ENCODE data around the gene C9orf152.
"Not testable (repeated sequence)": the region's sequence is repeated elsewhere in the genome, so short reads cannot be mapped to it uniquely, and the experiment has no call there.

Gene C9orf152

DNA sequence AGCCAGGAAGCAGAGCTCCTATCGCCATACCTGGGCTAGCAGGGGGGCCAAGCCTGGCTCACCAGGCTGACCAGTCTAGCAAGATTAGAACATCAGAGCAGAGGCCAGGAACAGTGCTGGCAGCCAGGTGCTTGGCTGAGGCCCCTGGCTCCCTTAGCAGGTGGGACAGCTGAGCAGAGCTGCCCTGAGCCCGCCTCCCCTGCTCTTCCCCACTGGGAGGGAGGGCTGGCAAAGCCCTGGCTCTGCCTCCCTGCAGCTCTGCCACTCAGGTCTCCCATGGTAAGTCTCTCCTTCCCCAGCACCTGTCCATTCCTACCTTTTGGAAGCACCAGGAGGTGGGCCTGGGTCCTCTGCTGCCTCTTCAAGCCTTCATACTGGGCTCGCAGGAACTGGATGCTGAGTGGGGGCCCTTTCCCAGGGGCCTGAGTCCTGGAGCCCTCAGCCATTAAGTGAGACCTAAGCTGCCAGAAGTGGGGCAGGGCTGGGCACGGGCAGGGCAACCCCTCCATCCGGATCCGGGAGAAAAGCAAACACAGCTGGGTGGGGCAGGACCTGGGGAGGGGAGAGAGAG, 803 bp downstream of the C9orf152 start:
- Histone ChIP-seq H3K23ac (ENCODE audit: low read depth, low read length, poor library complexity) (no peak overlapping the region), H3K79me1 (ENCODE audit: low read depth, low read length) (no peaks in the 10 kb centered on the region), H3K4me2 (ENCODE audit: insufficient read depth, low read length, poor library complexity, severe bottlenecking) (no peak overlapping the region), H3K9ac (ENCODE audit: low read depth, low read length, poor library complexity) (no peak overlapping the region), H2BK5ac (ENCODE audit: low read length) (no peak overlapping the region), H3K36me3 (replicated peaks in 1 of 2; ENCODE audit: control insufficient read depth in 2 of 2, insufficient read depth in 2 of 2, low read length in 2 of 2) (no peaks in the 10 kb centered on the region), H3K27me3 (ENCODE audit: control insufficient read depth in 3 of 3, insufficient read depth in 3 of 3, low read depth in 1 of 3, low read length in 3 of 3) (peaks cover 0 to 38% (median 0%) of the 10 kb centered on the region in 3 experiments), H3K27ac (replicated peaks; ENCODE audit: low read length) (no peak overlapping the region), H3K4me3 (ENCODE audit: low read length in 2 of 2) (no peak overlapping the region), H4K91ac (ENCODE audit: low read depth, low read length, poor library complexity) (no peak overlapping the region), H2AK5ac (ENCODE audit: low read depth, low read length) (no peak overlapping the region), H2BK12ac (ENCODE audit: low read length) (no peak overlapping the region), H3K18ac (ENCODE audit: low read length) (no peak overlapping the region), H4K8ac (ENCODE audit: low read depth, low read length) (no peak overlapping the region), H3K4ac (ENCODE audit: low read length) (no peak overlapping the region), H2AFZ (ENCODE audit: low read length) (no peak overlapping the region), H3K14ac (ENCODE audit: low read length) (no peak overlapping the region), H3K9me3 (replicated peaks in 1 of 2; ENCODE audit: control insufficient read depth in 2 of 2, insufficient read depth in 1 of 2, low read depth in 1 of 2, low read length in 2 of 2) (no peaks in the 10 kb centered on the region), H2BK15ac (ENCODE audit: low read length) (no peak overlapping the region), H2BK120ac (ENCODE audit: low read depth, low read length) (no peak overlapping the region), H3K4me1 (ENCODE audit: control insufficient read depth in 2 of 2, insufficient read depth in 1 of 2, low read depth in 1 of 2, low read length in 2 of 2) (no peaks in the 10 kb centered on the region)
- DNase-seq (ENCODE audit: low spot score): no peak
- WGBS, 2 donors (ENCODE audit: extremely low coverage in 2 of 2, insufficient read length in 2 of 2, insufficient replicate concordance in 1 of 2): no CpG with 5 or more reads among the region's 6 CpGs

DNA sequence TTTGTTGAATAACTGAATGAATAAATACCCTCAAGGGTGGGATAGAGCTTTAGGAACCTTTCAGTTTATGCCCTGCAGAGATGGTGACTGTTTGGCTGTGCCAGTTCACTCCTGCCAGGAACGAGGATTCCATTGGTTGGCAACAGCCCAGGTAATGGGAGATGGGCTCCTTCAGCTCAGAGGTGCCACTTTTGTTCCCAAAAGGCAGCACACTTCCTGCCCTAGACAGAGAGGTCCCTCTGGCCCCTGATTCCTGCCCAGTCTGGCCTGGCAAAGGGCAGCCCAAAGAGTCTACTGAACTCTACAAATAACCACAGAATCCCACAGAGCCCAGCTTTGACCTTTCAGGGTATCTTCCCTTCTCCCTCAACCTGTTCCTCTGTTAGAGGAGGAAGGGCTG, 1.6 kb downstream of the C9orf152 start:
- no CpG with 5 or more reads among the region's 1 CpG for WGBS, 2 donors (ENCODE audit: extremely low coverage in 2 of 2, insufficient read length in 2 of 2, insufficient replicate concordance in 1 of 2)
- H3K9me3 ChIP-seq (replicated peaks in 1 of 2; ENCODE audit: control insufficient read depth in 2 of 2, insufficient read depth in 1 of 2, low read depth in 1 of 2, low read length in 2 of 2): no peaks in the 10 kb centered on the region
- H2AK5ac ChIP-seq (ENCODE audit: low read depth, low read length): no peak overlapping the region
- H4K8ac ChIP-seq (ENCODE audit: low read depth, low read length): no peak overlapping the region
- H3K4me3 ChIP-seq (ENCODE audit: low read length in 2 of 2): no peak overlapping the region
- H3K79me1 ChIP-seq (ENCODE audit: low read depth, low read length): no peaks in the 10 kb centered on the region
- H3K23ac ChIP-seq (ENCODE audit: low read depth, low read length, poor library complexity): no peak overlapping the region
- H2BK5ac ChIP-seq (ENCODE audit: low read length): no peak overlapping the region
- no peak overlapping the region for H2BK12ac ChIP-seq (ENCODE audit: low read length)
- H3K9ac ChIP-seq (ENCODE audit: low read depth, low read length, poor library complexity): no peak overlapping the region
- H3K4me2 ChIP-seq (ENCODE audit: insufficient read depth, low read length, poor library complexity, severe bottlenecking): no peak overlapping the region
- peak overlapping the region; percentile 15 for H3K18ac ChIP-seq (ENCODE audit: low read length)
- H2BK120ac ChIP-seq (ENCODE audit: low read depth, low read length): no peak overlapping the region
- H2AFZ ChIP-seq (ENCODE audit: low read length): no peak overlapping the region
- no peak overlapping the region for H3K27ac ChIP-seq (replicated peaks; ENCODE audit: low read length)
- peaks cover 0 to 38% (median 0%) of the 10 kb centered on the region in 3 experiments for H3K27me3 ChIP-seq (ENCODE audit: control insufficient read depth in 3 of 3, insufficient read depth in 3 of 3, low read depth in 1 of 3, low read length in 3 of 3)
- H2BK15ac ChIP-seq (ENCODE audit: low read length): no peak overlapping the region
- H3K4me1 ChIP-seq (ENCODE audit: control insufficient read depth in 2 of 2, insufficient read depth in 1 of 2, low read depth in 1 of 2, low read length in 2 of 2): no peaks in the 10 kb centered on the region
- no peak overlapping the region for H3K4ac ChIP-seq (ENCODE audit: low read length)
- no peaks in the 10 kb centered on the region for H3K36me3 ChIP-seq (replicated peaks in 1 of 2; ENCODE audit: control insufficient read depth in 2 of 2, insufficient read depth in 2 of 2, low read length in 2 of 2)
- H3K14ac ChIP-seq (ENCODE audit: low read length): no peak overlapping the region
- no peak for DNase-seq (ENCODE audit: low spot score)
- H4K91ac ChIP-seq (ENCODE audit: low read depth, low read length, poor library complexity): no peak overlapping the region

DNA sequence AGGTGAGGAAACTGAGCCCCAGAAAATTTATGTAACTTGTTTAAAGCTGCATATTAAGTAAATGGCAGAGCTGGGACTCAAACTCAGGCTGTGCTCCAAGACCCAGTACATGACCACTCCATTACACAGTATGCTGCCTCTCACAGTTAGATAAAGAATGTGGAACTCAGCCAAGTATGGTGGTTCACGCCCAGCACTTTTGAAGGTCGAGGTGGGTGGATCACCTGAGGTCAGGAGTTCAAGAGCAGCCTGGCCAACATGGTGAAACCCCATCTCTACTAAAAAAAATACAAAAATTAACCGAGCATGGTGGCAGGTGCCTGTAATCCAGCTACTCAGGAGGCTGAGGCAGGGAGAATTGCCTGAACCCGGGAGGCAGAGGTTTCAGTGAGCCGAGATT, 2.3 kb downstream of the C9orf152 start:
- no CpG with 5 or more reads among the region's 5 CpGs for WGBS, 2 donors (ENCODE audit: extremely low coverage in 2 of 2, insufficient read length in 2 of 2, insufficient replicate concordance in 1 of 2)
- H3K79me1 ChIP-seq (ENCODE audit: low read depth, low read length): not testable (repeated sequence)

DNA sequence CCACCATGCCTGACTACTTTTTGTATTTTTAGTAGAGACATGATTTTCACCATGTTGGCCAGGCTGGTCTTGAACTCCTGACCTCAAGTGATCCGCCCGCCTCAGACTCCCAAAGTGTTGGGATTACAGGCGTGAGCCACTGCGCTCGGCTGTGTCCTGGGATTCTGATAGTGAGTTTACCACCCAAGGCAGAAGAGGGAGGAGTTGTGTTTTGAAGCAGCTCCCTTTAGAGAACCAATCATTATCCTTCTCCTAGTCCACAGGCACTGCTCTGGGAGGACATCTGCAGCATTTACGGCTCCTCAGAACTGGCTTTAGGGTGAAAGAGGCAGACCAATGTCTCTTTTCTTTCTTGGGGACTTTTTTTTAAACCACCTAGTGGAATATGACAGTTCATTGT, 5.7 kb downstream of the C9orf152 start:
- Histone ChIP-seq H2BK5ac (ENCODE audit: low read length) (no peak overlapping the region), H3K18ac (ENCODE audit: low read length) (no peak overlapping the region), H3K4ac (ENCODE audit: low read length) (no peak overlapping the region), H4K8ac (ENCODE audit: low read depth, low read length) (no peak overlapping the region), H3K23ac (ENCODE audit: low read depth, low read length, poor library complexity) (no peak overlapping the region), H3K79me1 (ENCODE audit: low read depth, low read length) (no peaks in the 10 kb centered on the region), H2AK5ac (ENCODE audit: low read depth, low read length) (no peak overlapping the region), H2BK12ac (ENCODE audit: low read length) (no peak overlapping the region), H3K27me3 (ENCODE audit: control insufficient read depth in 3 of 3, insufficient read depth in 3 of 3, low read depth in 1 of 3, low read length in 3 of 3) (peaks cover 0 to 38% (median 0%) of the 10 kb centered on the region in 3 experiments), H3K4me3 (ENCODE audit: low read length in 2 of 2) (no peak overlapping the region), H4K91ac (ENCODE audit: low read depth, low read length, poor library complexity) (no peak overlapping the region), H2AFZ (ENCODE audit: low read length) (no peak overlapping the region), H3K9ac (ENCODE audit: low read depth, low read length, poor library complexity) (no peak overlapping the region), H3K36me3 (replicated peaks in 1 of 2; ENCODE audit: control insufficient read depth in 2 of 2, insufficient read depth in 2 of 2, low read length in 2 of 2) (no peaks in the 10 kb centered on the region), H3K27ac (replicated peaks; ENCODE audit: low read length) (no peak overlapping the region), H3K9me3 (replicated peaks in 1 of 2; ENCODE audit: control insufficient read depth in 2 of 2, insufficient read depth in 1 of 2, low read depth in 1 of 2, low read length in 2 of 2) (no peaks in the 10 kb centered on the region), H3K14ac (ENCODE audit: low read length) (no peak overlapping the region), H2BK15ac (ENCODE audit: low read length) (no peak overlapping the region), H2BK120ac (ENCODE audit: low read depth, low read length) (no peak overlapping the region), H3K4me2 (ENCODE audit: insufficient read depth, low read length, poor library complexity, severe bottlenecking) (no peak overlapping the region), H3K4me1 (ENCODE audit: control insufficient read depth in 2 of 2, insufficient read depth in 1 of 2, low read depth in 1 of 2, low read length in 2 of 2) (no peaks in the 10 kb centered on the region)
- no CpG with 5 or more reads among the region's 6 CpGs for WGBS, 2 donors (ENCODE audit: extremely low coverage in 2 of 2, insufficient read length in 2 of 2, insufficient replicate concordance in 1 of 2)
- no peak for DNase-seq (ENCODE audit: low spot score)

More for the DNA sequence above, 2.3 kb downstream of the C9orf152 start:
- H3K27ac ChIP-seq (replicated peaks; ENCODE audit: low read length); H2BK15ac ChIP-seq (ENCODE audit: low read length); H4K91ac ChIP-seq (ENCODE audit: low read depth, low read length, poor library complexity); H2AK5ac ChIP-seq (ENCODE audit: low read depth, low read length); H3K9me3 ChIP-seq (replicated peaks in 1 of 2; ENCODE audit: control insufficient read depth in 2 of 2, insufficient read depth in 1 of 2, low read depth in 1 of 2, low read length in 2 of 2); H3K36me3 ChIP-seq (replicated peaks in 1 of 2; ENCODE audit: control insufficient read depth in 2 of 2, insufficient read depth in 2 of 2, low read length in 2 of 2); H3K4me1 ChIP-seq (ENCODE audit: control insufficient read depth in 2 of 2, insufficient read depth in 1 of 2, low read depth in 1 of 2, low read length in 2 of 2); H3K4me2 ChIP-seq (ENCODE audit: insufficient read depth, low read length, poor library complexity, severe bottlenecking); H3K4me3 ChIP-seq (ENCODE audit: low read length in 2 of 2); H3K4ac ChIP-seq (ENCODE audit: low read length); H2AFZ ChIP-seq (ENCODE audit: low read length); H3K9ac ChIP-seq (ENCODE audit: low read depth, low read length, poor library complexity); H4K8ac ChIP-seq (ENCODE audit: low read depth, low read length); H3K23ac ChIP-seq (ENCODE audit: low read depth, low read length, poor library complexity); H3K18ac ChIP-seq (ENCODE audit: low read length); DNase-seq (ENCODE audit: low spot score); H2BK5ac ChIP-seq (ENCODE audit: low read length); H2BK120ac ChIP-seq (ENCODE audit: low read depth, low read length); H2BK12ac ChIP-seq (ENCODE audit: low read length); H3K14ac ChIP-seq (ENCODE audit: low read length): not testable (repeated sequence)
- H3K27me3 ChIP-seq (ENCODE audit: control insufficient read depth in 3 of 3, insufficient read depth in 3 of 3, low read depth in 1 of 3, low read length in 3 of 3): peaks cover 0 to 38% (median 0%) of the 10 kb centered on the region in 3 experiments
